ENCODE measurements around the gene PROCA1.

PROCA1 gene

GRCh38 chr17:28747051-28747691 is 35.5 kb upstream of the PROCA1 start:
- TF ChIP-seq CTCF (IDR thresholded peaks at IDR 0.05; ENCODE audit: extremely low read depth, insufficient read depth, missing control alignments) = no peak
- DNase-seq (ENCODE audit: low spot score) = no peak
- in situ Hi-C loops (cut with MboI; ENCODE audit: low pct_unique_long_range_greater_than_20kb, low sequenced_read_pairs, unreplicated experiment) = no loop called here

- TF ChIP-seq CTCF (IDR thresholded peaks at IDR 0.05; ENCODE audit: extremely low read depth, insufficient read depth, missing control alignments) = no peak
- DNase-seq (ENCODE audit: low spot score) = no peak
- in situ Hi-C loops (cut with MboI; ENCODE audit: low pct_unique_long_range_greater_than_20kb, low sequenced_read_pairs, unreplicated experiment) = no loop called here
Measured at GRCh38 chr17:28746611-28747050, 34.9 kb upstream of the PROCA1 start.

GRCh38 chr17:28745786-28746411 is 34.2 kb upstream of the PROCA1 start:
- DNase-seq (ENCODE audit: low spot score) = no peak
- no peak for TF ChIP-seq CTCF (IDR thresholded peaks at IDR 0.05; ENCODE audit: extremely low read depth, insufficient read depth, missing control alignments)
- in situ Hi-C loops (cut with MboI; ENCODE audit: low pct_unique_long_range_greater_than_20kb, low sequenced_read_pairs, unreplicated experiment) = no loop called here

- in situ Hi-C loops (cut with MboI; ENCODE audit: low pct_unique_long_range_greater_than_20kb, low sequenced_read_pairs, unreplicated experiment) = no loop called here
- no peak for TF ChIP-seq CTCF (IDR thresholded peaks at IDR 0.05; ENCODE audit: extremely low read depth, insufficient read depth, missing control alignments)
- no peak for DNase-seq (ENCODE audit: low spot score)
Measured at GRCh38 chr17:28744972-28745785, 33.5 kb upstream of the PROCA1 start.

- TF ChIP-seq CTCF (IDR thresholded peaks at IDR 0.05; ENCODE audit: extremely low read depth, insufficient read depth, missing control alignments) = no peak
- in situ Hi-C loops (cut with MboI; ENCODE audit: low pct_unique_long_range_greater_than_20kb, low sequenced_read_pairs, unreplicated experiment) = no loop called here
- DNase-seq (ENCODE audit: low spot score) = peak; percentile 81
Measured at GRCh38 chr17:28744104-28744971, 32.6 kb upstream of the PROCA1 start.
